OCI-LY7 (cell line): ENCODE measurements around the gene ANKRD36.
"Not testable (repeated sequence)": the region's sequence is repeated elsewhere in the genome, so short reads cannot be mapped to it uniquely, and the experiment has no call there.

Experiments used
- CTCF ChIP-seq: fragments of 200-600 bp; sonication (generic); conservative IDR thresholded peaks from 2 replicates; pipeline ENCODE4 v1.5.1; 2014; ENCODE audit warnings: mild to moderate bottlenecking, antibody characterized with exemption, low read length, moderate library complexity, mixed read lengths
- EZH2phosphoT487 ChIP-seq: fragments of 200-600 bp; sonication (generic); IDR thresholded peaks from 2 replicates; pipeline ENCODE4 v1.6.1; 2018; ENCODE audit warnings: low read depth, borderline replicate concordance, mild to moderate bottlenecking, mixed run types, antibody characterized with exemption, low read length, moderate library complexity, mixed read lengths

- not testable (repeated sequence) for TF ChIP-seq CTCF, EZH2phosphoT487
Measured at GRCh38 chr2:97094772-97095611, 18.0 kb upstream of the ANKRD36 start, which contains the start of gene FAHD2B.
